ENCODE measurements around the gene TFAP2A.

Gene TFAP2A

GRCh38 chr6:10425975-10426780 is 11.3 kb upstream of the TFAP2A start:
- DNase-seq (ENCODE audit: low read depth in 2 of 2), result no peak

DNA sequence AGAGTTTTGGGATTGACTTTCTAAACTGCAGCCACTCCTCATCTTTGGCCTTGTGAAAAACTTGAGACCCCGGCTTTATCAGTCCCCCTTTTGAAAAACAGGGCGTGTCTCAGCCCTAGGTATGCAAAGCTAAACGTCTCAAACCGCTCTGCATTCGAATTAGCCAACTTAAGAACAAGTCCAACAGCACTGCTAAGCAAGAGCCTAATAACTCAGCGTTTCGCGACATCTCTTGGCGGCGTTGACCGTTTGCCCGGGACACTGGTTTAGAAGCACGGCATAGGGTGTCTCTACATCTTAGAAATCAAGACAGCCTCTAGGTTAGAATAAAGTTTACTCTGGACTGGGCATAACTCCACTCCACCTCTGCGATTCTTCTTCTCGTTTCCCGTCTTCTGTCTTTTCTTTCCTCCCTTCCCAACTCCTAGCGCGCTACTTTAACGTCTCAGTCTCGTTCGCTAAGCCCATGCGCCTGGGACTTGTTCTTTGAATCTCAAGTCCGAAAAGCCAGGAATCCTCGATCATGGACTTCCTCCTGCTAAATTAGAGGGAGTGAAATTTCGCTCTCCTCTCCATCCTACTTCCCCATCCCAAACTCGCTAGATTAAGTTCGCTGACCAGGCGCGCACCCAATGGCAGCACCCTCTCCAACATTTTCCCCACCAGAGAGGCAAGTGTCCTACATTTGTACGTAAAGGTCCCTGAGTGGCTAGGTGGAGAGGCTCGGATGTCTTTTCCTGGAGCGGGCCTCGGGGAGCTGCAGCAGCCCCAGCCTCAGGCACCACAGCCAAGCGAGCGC is 10.5 kb upstream of the TFAP2A start:
- DNase-seq (ENCODE audit: low read depth in 2 of 2), result no peak

DNA sequence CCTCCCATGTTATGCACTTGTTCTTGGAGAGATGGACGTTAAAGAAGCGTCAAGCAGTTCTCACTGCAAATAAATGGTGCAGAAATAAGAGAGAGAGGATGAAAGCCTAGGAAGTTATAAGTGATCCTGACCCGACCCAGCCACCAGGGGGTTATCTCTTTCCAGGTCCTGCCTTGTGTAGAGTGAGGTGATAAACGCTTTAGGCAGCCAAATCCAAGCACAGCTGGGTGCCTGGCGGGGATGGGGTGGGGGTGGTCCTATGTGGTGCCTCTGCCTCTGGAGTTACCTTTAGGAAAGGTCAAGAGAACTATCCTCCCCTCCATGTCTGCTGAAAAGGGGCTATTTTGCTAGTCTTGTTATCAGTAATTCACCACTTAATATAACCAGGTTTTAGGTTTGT is 9.2 kb upstream of the TFAP2A start:
- DNase-seq (ENCODE audit: low read depth in 2 of 2), result no peak

DNA sequence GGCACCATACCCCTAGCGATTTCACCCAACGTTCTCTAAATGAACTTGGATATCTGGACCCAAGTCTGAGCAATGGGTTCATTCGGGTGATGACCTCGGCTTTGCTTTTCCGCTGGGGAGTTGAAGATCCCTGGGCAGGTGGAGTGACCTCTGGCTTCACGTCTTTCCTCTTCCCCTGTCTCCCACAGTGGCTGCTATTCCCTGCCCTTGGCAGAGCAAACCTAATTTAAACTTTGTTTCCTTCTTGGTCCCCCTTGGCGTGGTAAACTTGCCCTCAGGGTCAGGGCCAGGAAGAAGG is 7.8 kb upstream of the TFAP2A start:
- no peak for DNase-seq (ENCODE audit: low read depth in 2 of 2)

- no peak for DNase-seq (ENCODE audit: low read depth in 2 of 2)
Observed at GRCh38 chr6:10421921-10422736, 7.3 kb upstream of the TFAP2A start.

GRCh38 chr6:10421158-10421920 is 6.5 kb upstream of the TFAP2A start:
- DNase-seq (ENCODE audit: low read depth in 2 of 2), result no peak

DNA sequence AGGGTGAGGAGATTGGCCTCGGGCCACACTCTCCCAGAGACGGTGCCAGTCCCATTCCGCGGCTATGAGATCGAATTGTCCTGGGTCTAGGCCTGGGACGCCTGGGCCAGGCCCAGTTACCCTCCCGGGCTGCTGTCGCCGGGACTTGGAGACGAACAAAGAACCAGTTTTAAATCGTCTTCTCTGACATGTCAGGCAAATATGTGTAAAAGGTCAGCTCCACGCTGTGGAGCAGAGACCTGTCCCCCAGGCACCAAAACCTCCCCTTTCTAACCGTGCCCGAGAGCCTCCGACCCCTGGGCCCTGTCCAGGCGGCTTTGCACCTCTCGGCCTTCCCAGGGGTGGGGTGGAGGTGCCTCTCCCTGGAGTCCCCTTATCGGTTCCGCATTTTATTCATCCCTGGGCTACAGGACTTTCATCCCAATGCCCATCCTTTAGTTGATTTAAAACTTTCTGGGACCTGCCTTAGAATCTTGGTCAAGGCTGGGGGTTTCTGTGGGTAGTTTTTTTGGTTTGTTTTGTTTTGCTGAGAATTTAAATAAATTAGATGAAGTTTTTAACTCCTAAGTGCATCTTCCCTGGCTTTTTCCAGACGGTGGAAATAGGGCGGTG is 5.8 kb upstream of the TFAP2A start:
- DNase-seq (ENCODE audit: low read depth in 2 of 2), result no peak

- no peak for DNase-seq (ENCODE audit: low read depth in 2 of 2)
Observed at GRCh38 chr6:10419749-10420545, 5.1 kb upstream of the TFAP2A start.

- DNase-seq (ENCODE audit: low read depth in 2 of 2), result no peak
Observed at GRCh38 chr6:10418862-10419748, 4.2 kb upstream of the TFAP2A start.

- no peak for DNase-seq (ENCODE audit: low read depth in 2 of 2)
Observed at GRCh38 chr6:10418361-10418861, 3.5 kb upstream of the TFAP2A start.

DNA sequence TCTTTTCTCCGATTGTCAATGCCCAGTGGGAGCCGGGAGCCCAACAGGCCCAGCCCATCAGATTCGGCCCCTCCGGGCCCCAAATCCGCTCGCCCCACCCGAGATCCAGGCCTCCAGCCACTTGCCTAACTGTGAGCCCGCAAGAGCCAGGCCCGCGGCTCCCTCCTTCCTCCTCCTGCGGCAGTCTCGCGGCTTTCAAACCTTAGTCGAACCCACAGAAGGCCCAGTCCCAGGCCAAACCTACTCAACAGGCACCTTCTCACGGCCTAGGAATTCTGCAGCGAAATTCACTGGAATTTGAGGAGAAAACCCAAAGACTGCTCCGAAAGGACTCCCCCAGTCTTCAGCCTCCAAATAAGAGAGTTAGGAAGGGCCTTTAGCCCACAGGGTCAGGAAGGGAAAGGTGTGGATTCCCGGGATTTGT is 2.8 kb upstream of the TFAP2A start:
- no peak for DNase-seq (ENCODE audit: low read depth in 2 of 2)

DNA sequence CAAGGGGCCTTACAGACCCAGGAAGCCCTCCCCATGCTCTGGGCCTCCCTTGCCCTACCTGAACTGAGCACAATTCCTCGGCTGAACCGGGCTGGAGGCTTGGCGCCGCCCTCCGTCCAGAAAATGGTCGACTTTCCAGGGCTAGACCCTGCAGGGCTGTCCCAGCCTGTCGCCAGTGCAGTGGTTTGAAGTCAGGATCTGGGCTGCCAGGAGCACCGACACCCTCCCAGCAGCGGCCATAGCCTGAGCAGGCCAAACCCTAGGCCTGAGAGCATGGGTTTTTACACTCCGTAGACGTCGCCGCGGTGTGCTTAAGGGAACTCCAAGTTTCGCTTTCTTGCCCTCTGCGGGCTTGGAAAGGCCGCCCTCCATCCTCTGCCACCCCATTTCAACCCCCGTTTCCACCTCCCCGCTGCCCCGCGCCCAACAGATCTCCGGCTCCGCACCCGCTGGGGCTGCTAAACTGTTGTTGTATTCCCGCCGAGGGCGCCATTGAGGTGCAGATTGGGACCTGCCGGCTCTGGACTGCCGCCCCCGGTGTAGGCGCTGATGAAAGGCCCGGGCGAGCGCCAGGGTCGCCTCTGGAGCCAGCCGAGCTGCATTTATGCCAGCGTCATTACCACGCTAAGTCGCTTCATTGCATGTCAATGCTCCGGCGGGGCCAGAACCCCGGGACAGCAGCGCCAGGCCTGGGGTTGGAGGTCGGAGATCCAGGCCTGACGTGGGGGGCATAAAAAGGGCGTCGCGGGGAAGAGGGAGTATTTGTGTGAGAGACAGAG is 2.2 kb upstream of the TFAP2A start:
- DNase-seq (ENCODE audit: low read depth in 2 of 2), result no peak

DNA sequence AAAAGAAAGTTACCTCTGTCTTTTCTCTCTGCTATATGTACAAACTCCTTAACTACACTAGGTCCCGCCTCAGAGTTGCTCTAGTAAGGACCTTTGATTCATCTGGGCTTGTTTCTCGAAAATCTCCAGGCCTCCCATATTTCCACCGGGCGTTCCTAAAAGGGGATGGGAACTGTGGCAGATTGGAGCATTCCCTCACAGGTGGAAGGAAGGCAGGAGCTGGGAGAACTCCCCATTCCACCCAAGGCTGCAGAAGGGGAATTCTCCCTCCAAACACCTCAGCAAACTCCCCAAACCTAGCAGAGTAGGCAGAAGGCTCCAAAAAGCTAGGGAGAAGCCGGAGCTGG is 1.6 kb upstream of the TFAP2A start:
- DNase-seq (ENCODE audit: low read depth in 2 of 2), result no peak

GRCh38 chr6:10415617-10416480 is 975 bp upstream of the TFAP2A start:
- no peak for DNase-seq (ENCODE audit: low read depth in 2 of 2)

DNA sequence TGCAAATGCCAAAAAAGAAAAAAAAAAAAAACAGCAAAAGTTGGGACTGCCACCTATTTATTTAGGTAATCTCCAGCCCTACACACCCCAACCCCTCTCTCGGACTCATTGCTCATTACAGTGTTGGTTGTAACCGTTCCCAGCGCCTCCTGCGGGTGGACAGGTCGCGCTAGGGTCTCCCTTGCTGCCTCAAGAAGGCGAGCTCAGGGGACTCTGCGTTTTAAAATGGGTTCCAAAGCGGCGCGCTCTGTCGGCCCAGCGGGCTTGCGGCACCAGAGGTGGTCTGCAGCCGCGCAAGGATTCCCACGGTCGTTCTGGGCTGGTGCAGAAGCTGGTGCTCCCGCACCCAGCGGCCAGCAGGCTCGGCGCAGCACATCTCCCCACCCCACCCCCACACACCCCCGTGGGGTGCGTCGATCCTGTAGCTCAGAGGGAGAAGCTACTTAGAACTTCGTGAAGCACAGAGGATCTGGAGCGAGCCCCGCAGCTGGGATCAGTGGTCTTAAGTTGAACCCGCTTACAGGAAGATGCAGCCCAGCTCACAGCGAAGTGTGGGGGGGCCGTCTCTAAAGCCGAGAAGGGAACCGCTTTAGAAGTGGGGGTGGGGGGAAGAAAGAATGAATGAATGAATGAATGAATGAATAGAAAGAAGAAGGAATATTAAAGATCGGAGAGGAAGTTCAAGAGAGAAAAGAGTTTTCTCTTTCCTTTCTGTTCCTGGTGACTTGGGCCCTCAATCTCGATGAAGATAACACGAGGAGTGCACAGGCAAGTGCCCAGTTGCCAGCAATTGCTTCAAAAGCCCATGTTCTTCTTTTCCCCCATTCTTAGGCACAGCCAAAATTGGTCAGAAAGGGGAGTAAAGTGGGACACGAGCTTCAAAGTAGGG is 780 bp downstream of the TFAP2A start:
- DNase-seq (ENCODE audit: low read depth in 2 of 2), result no peak

GRCh38 chr6:10413262-10413849 is 1.5 kb downstream of the TFAP2A start:
- DNase-seq (ENCODE audit: low read depth in 2 of 2), result no peak

Data from stimulated activated CD4-positive, alpha-beta T cell treated with anti-CD3 and anti-CD28 coated beads, Interleukin-1b, Interleukin-23, amount 100 ng/mL, for 4 hours (primary cell).